B cell (primary cell): ENCODE results near the gene AMMECR1. TPM values are rescaled to one million over a fixed set of nuclear protein-coding genes. Genes with fewer than 3 reads are reported as not detected.
"Not testable (repeated sequence)": the region's sequence is repeated elsewhere in the genome, so short reads cannot be mapped to it uniquely, and the experiment has no call there.

Source experiments
- ATAC-seq: fragments of 200-7000 bp; cut with Tn5 transposase; one replicate; pipeline ENCODE4 v1.10.0; 2021; ENCODE audit warnings: low read depth, mild to moderate bottlenecking, moderate number of reproducible peaks, moderate library complexity
- CTCF ChIA-PET: fragments of 350-600 bp; sonication (Branson Sonifier 250); formaldehyde crosslinking; loops from one replicate; lab custom pipeline; 2021; ENCODE audit warnings: antibody characterized with exemption, inconsistent platforms; lab: Charles Lee
- POLR2A ChIA-PET: fragments of 350-600 bp; sonication (Branson Sonifier 250); formaldehyde crosslinking; loops from one replicate; lab custom pipeline; 2021; ENCODE audit warnings: antibody characterized with exemption; lab: Charles Lee
- DNase-seq: peaks from one replicate; pipeline ENCODE4 v3.0.0; 2013
- H2AFZ ChIP-seq: 2 replicates; pipeline ENCODE4 v1.6.1; 2012; ENCODE audit warnings: mild to moderate bottlenecking, low read depth, low read length; ENCODE audit not compliant: insufficient read depth, poor library complexity, severe bottlenecking
- H3K27ac ChIP-seq, 2 donors: 1 replicate in 1 of 2; 2 replicates in 1 of 2; pipeline ENCODE4 v1.5.1; 2012 to 2013; ENCODE audit warnings: low read length in 2 of 2, mild to moderate bottlenecking in 2 of 2, moderate library complexity in 1 of 2
- H3K27me3 ChIP-seq, 4 experiments: fragments of 200-600 bp in 1 of 4; sonication (generic) in 1 of 4; replicated peaks in 1 of 4; 1 replicate in 2 of 4; 2 replicates in 2 of 4; pipeline versions ENCODE4 v1.6.1 to v1.7.0; 2013 to 2016; ENCODE audit warnings: low read length in 3 of 4, mild to moderate bottlenecking in 2 of 4, mixed read lengths in 1 of 4, moderate library complexity in 1 of 4; ENCODE audit not compliant: insufficient read depth in 4 of 4, control insufficient read depth in 3 of 4; ENCODE audit errors: control extremely low read depth in 1 of 4
- H3K36me3 ChIP-seq, 2 experiments: replicated peaks in 1 of 2; 1 replicate in 1 of 2; 2 replicates in 1 of 2; pipeline versions ENCODE4 v1.6.1 to v1.7.1; 2013; ENCODE audit warnings: low read length in 1 of 2; ENCODE audit not compliant: insufficient read depth in 2 of 2, control insufficient read depth in 1 of 2; ENCODE audit errors: control extremely low read depth in 1 of 2, extremely low read depth in 1 of 2
- H3K4me1 ChIP-seq, 2 donors: fragments of 200-600 bp in 1 of 2; sonication (generic) in 1 of 2; 1 replicate in 1 of 2; 2 replicates in 1 of 2; pipeline versions ENCODE4 v1.5.1 to v1.6.1; 2013 to 2017; ENCODE audit warnings: low read length in 2 of 2; ENCODE audit not compliant: control insufficient read depth in 2 of 2, insufficient read depth in 2 of 2
- H3K4me2 ChIP-seq: replicated peaks from 2 replicates; pipeline ENCODE3; 2012; ENCODE audit warnings: mild to moderate bottlenecking, low read depth, low read length; ENCODE audit not compliant: poor library complexity, severe bottlenecking
- H3K4me3 ChIP-seq, 5 experiments: fragments of 200-600 bp in 1 of 5; sonication (generic) in 1 of 5; 1 replicate in 3 of 5; 2 replicates in 2 of 5; pipeline versions ENCODE4 v1.5.1 to v1.7.0; 2011 to 2016; ENCODE audit warnings: low read length in 4 of 5, mild to moderate bottlenecking in 4 of 5, low read depth in 2 of 5, control low read depth in 1 of 5, moderate library complexity in 1 of 5; ENCODE audit not compliant: insufficient read depth in 1 of 5; ENCODE audit errors: control extremely low read depth in 1 of 5, extremely low read depth in 1 of 5
- H3K79me2 ChIP-seq: fragments of 200-600 bp; sonication (generic); one replicate; pipeline ENCODE4 v1.6.0; 2016; ENCODE audit warnings: low read length; ENCODE audit not compliant: control insufficient read depth, insufficient read depth
- H3K9ac ChIP-seq: fragments of 200-600 bp; sonication (generic); 2 replicates; pipeline ENCODE4 v1.6.1; 2017; ENCODE audit warnings: mild to moderate bottlenecking, low read length, moderate library complexity
- H3K9me3 ChIP-seq, 3 donors: one replicate each; pipeline versions ENCODE4 v1.6.1 to v1.7.1; 2013; ENCODE audit warnings: low read length in 2 of 3; ENCODE audit not compliant: control insufficient read depth in 2 of 3, insufficient read depth in 1 of 3; ENCODE audit errors: control extremely low read depth in 1 of 3
- H4K20me1 ChIP-seq: 2 replicates; pipeline ENCODE4 v1.6.0; 2012; ENCODE audit warnings: mild to moderate bottlenecking, low read length; ENCODE audit not compliant: insufficient read depth, control insufficient read depth, poor library complexity, severe bottlenecking
- H3K27ac Mint-ChIP-seq: one replicate; pipeline ENCODE4 v1.8.0; 2021; ENCODE audit warnings: mixed read lengths
- H3K27me3 Mint-ChIP-seq: one replicate; pipeline ENCODE4 v1.8.0; 2021; ENCODE audit warnings: mixed read lengths
- H3K4me1 Mint-ChIP-seq: one replicate; pipeline ENCODE4 v1.8.0; 2021; ENCODE audit warnings: mixed read lengths
- H3K4me3 Mint-ChIP-seq: one replicate; pipeline ENCODE4 v1.8.0; 2021; ENCODE audit warnings: mixed read lengths
- H3K9me3 Mint-ChIP-seq: one replicate; pipeline ENCODE4 v1.8.0; 2022; ENCODE audit warnings: mixed read lengths; ENCODE audit not compliant: insufficient read depth
- EZH2 ChIP-seq: IDR thresholded peaks from 2 replicates; pipeline ENCODE4 v1.6.1; 2012; ENCODE audit warnings: borderline replicate concordance, low read depth, mild to moderate bottlenecking, moderate library complexity, low read length; ENCODE audit not compliant: insufficient read depth, poor library complexity, severe bottlenecking
- WGBS: methylation state at CpG from one replicate; pipeline ENCODE4 v1.1.5; 2013; ENCODE audit warnings: missing lambda C conversion rate; ENCODE audit not compliant: insufficient coverage; 5-methylcytosine and 5-hydroxymethylcytosine counted together
- intact Hi-C: fragments of 100-400 bp; cut with micrococcal nuclease; formaldehyde crosslinking; loops from one replicate; pipeline ENCODE4 v1.10.0; 2022
- polyA plus RNA-seq: library from polyadenylated mRNA; depleted of rRNA; stranded (reverse); fragments of >200 nt; gene quantifications from 2 replicates; pipeline ENCODE4 v1.2.3, GENCODE V29; 2012
- total RNA-seq, 2 donors: library from RNA; stranded (reverse); fragments of 120-200 nt in 1 of 2; gene quantifications; 1 replicate in 1 of 2; 2 replicates in 1 of 2; pipeline versions ENCODE4 v1.2.3 to v1.2.4, GENCODE V29; 2013 to 2022
- TF ChIP-seq, protein P1 (sequence below): fragments of 200-600 bp; IDR thresholded peaks from one replicate; pipeline ENCODE4 v1.8.0; 2022; ENCODE audit warnings: antibody characterized with exemption, mild to moderate bottlenecking

AMMECR1 gene
- total and polyA plus RNA-seq, 2 donors (not counting 1 experiment from before 2014, with no cell fraction given): 5.7 to 12.7 TPM

DNA sequence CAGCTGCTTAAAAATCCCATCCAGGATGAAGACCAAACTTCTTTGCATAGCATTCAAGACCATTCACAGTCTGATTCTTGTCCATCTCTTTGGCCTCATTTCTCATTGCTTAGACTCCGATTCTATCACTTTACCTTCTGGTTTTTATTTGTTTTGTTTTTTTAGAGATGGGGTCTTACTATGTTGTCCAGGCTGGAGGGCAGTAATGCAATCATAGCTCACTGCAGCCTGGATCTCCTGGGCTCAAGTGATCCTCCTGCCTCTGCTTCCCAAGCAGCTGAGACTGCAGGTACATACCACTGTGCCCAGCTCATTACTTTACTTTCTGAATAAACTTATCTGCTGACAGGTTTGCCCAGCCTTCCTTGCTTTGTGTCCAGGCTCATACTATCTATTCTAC lies 162.1 kb downstream of the AMMECR1 start:
- CTCF ChIA-PET: interaction anchor here (1.2 to 28.8 kb wide), 4 partner anchors 9 to 691 kb away, joined by 3 to 721 read pairs (median 40); no protein-coding TSS in a partner anchor
- no peaks in the 10 kb centered on the region for H4K20me1 ChIP-seq

DNA sequence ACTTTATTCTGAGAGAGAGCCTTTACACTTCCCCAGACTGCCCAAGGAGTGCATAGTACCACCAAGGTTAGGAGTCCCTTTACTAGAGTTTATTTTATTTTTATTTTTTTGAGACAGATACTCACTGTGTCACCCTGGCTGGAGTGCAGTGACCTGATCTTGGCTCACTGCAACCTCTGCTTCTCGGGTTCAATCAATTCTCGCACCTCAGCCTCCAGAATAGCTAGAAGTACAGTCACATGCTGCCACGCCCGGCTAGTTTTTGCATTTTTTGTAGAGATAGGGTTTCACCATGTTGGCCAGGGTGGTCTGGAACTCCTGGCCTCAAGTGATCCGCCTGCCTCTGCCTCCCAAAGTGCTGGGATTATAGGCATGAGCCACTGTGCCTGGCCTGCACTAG lies 163.6 kb downstream of the AMMECR1 start:
- H3K4me3 Mint-ChIP-seq, H3K79me2 ChIP-seq, H4K20me1 ChIP-seq, H3K4me1 Mint-ChIP-seq, H3K27ac ChIP-seq, H3K9ac ChIP-seq, H2AFZ ChIP-seq, H3K9me3 Mint-ChIP-seq, H3K27me3 ChIP-seq, H3K4me3 ChIP-seq, H3K9me3 ChIP-seq, H3K36me3 ChIP-seq, ATAC-seq, DNase-seq, H3K27ac Mint-ChIP-seq, POLR2A ChIA-PET, H3K27me3 Mint-ChIP-seq, intact Hi-C loops, H3K4me2 ChIP-seq, H3K4me1 ChIP-seq: not testable (repeated sequence)
- WGBS: 100% methylated on average over 1 of the region's 5 CpGs
- CTCF ChIA-PET: interaction anchor here (7.8 to 28.8 kb wide), 2 partner anchors 7 to 257 kb away, joined by 76 to 721 read pairs; no protein-coding TSS in a partner anchor

More for the DNA sequence above, 162.1 kb downstream of the AMMECR1 start:
- ATAC-seq: no peak
- POLR2A ChIA-PET: no interaction called here
- H3K4me3 ChIP-seq: no peak overlapping the region
- Mint-ChIP-seq H3K4me3 (no peak overlapping the region), H3K4me1 (peaks cover 12% of the 10 kb centered on the region), H3K27ac (no peak overlapping the region), H3K9me3 (no peaks in the 10 kb centered on the region), H3K27me3 (no peaks in the 10 kb centered on the region)
- H3K9ac ChIP-seq: no peak overlapping the region
- no peak overlapping the region for H3K4me2 ChIP-seq
- no peaks in the 10 kb centered on the region for H3K27me3 ChIP-seq
- H3K9me3 ChIP-seq: no peaks in the 10 kb centered on the region
- H3K4me1 ChIP-seq: peaks cover 0 to 12% of the 10 kb centered on the region in 2 donors
- WGBS: no CpG with 5 or more reads among the region's 1 CpG
- no peak overlapping the region for H2AFZ ChIP-seq
- no peak for TF ChIP-seq EZH2
- TF ChIP-seq, protein P1, sequence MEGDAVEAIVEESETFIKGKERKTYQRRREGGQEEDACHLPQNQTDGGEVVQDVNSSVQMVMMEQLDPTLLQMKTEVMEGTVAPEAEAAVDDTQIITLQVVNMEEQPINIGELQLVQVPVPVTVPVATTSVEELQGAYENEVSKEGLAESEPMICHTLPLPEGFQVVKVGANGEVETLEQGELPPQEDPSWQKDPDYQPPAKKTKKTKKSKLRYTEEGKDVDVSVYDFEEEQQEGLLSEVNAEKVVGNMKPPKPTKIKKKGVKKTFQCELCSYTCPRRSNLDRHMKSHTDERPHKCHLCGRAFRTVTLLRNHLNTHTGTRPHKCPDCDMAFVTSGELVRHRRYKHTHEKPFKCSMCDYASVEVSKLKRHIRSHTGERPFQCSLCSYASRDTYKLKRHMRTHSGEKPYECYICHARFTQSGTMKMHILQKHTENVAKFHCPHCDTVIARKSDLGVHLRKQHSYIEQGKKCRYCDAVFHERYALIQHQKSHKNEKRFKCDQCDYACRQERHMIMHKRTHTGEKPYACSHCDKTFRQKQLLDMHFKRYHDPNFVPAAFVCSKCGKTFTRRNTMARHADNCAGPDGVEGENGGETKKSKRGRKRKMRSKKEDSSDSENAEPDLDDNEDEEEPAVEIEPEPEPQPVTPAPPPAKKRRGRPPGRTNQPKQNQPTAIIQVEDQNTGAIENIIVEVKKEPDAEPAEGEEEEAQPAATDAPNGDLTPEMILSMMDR: no peak
- intact Hi-C loops: loop anchor here (1.0 to 5.0 kb wide), 3 partner anchors 253 to 692 kb away; no protein-coding TSS in a partner anchor
- H3K79me2 ChIP-seq: no peaks in the 10 kb centered on the region
- H3K36me3 ChIP-seq: peaks cover 0 to 2% of the 10 kb centered on the region in 2 experiments
- no peak for DNase-seq
- H3K27ac ChIP-seq: no peak overlapping the region
